GM12892 (cell line): ENCODE measurements around the gene LGMN.

Experiments
- POLR2A ChIP-seq: IDR thresholded peaks from 2 replicates; pipeline ENCODE4 v1.6.1; 2011; ENCODE audit warnings: low read depth, low read length, control low read depth
- POLR2AphosphoS5 ChIP-seq: IDR thresholded peaks from 2 replicates; pipeline ENCODE4 v1.6.1; 2011; ENCODE audit warnings: low read depth, low read length, control low read depth
- TAF1 ChIP-seq: IDR thresholded peaks from 2 replicates; pipeline ENCODE4 v1.6.1; 2011; ENCODE audit warnings: low read depth, mild to moderate bottlenecking, control low read depth, low read length, borderline replicate concordance

GRCh38 chr14:92794547-92794941, 46.1 kb upstream of the LGMN start:
- TF ChIP-seq TAF1, result no peak
- no peak for TF ChIP-seq POLR2A
- no peak; the same call in 1 of the 2 replicates for TF ChIP-seq POLR2AphosphoS5
